ENCODE data around the gene WAC. TPM values are rescaled to one million over a fixed set of nuclear protein-coding genes. Genes with fewer than 3 reads are reported as not detected.
A peak's percentile ranks its signal among the peaks of the same experiment; 100 is the strongest.

The WAC gene
- total and polyA plus RNA-seq, 9 of the 15 experiments (the other 6 are each of a cell fraction or from before 2014, with no cell fraction given) = 24.8 to 123 (median 78.2) TPM

GRCh38 chr10:28489206-28489605 is 43.7 kb upstream of the WAC start:
- FAIRE-seq = no peak
- ATAC-seq = no peak
- no TSS peak for BruUV-seq (replicated peaks)
- Histone ChIP-seq H3K4me3 (no peak overlapping the region), H3K9ac (ENCODE audit: insufficient read depth in 1 of 2, low read depth in 2 of 2, low read length in 2 of 2) (no peak overlapping the region), H3K9me1 (ENCODE audit: control insufficient read depth, insufficient read depth, low read length) (no peaks in the 10 kb centered on the region), H3K4me2 (ENCODE audit: insufficient read depth, low read length) (no peak overlapping the region), H3K27ac (ENCODE audit: extremely low read depth, low read depth, low read length) (no peak overlapping the region; the same call in 2 of the 3 replicates), H3K79me2 (ENCODE audit: control insufficient read depth, insufficient read depth, low read length) (no peaks in the 10 kb centered on the region), H2AFZ (ENCODE audit: low read depth, low read length) (peak overlapping the region; percentile 15; the same call in 1 of the 2 replicates), H3K4me1 (replicated peaks in 1 of 2; ENCODE audit: control insufficient read depth in 2 of 2, insufficient read depth in 2 of 2, low read length in 2 of 2) (peaks cover 1 to 6% of the 10 kb centered on the region in 2 experiments; a peak in 3 of 5 replicates), H3K9me3 (replicated peaks; ENCODE audit: control insufficient read depth, insufficient read depth, low read depth, low read length) (no peaks in the 10 kb centered on the region), H3K36me3 (ENCODE audit: control insufficient read depth, insufficient read depth, low read length) (no peaks in the 10 kb centered on the region), H3K27me3 (ENCODE audit: control insufficient read depth in 2 of 2, insufficient read depth in 2 of 2, low read length in 2 of 2) (no peaks in the 10 kb centered on the region), H4K20me1 (replicated peaks; ENCODE audit: control insufficient read depth, insufficient read depth, low read length) (no peaks in the 10 kb centered on the region)
- ChIA-PET POLR2A (interaction anchor here (0.6 to 1.1 kb wide), 2 partner anchors 8 to 42 kb away, joined by 3 to 4 read pairs; no protein-coding TSS in a partner anchor), CTCF (ENCODE audit: low intra/inter-chr PET ratio) (no interaction called here)
- TF ChIP-seq KDM5B (IDR thresholded peaks at IDR 0.05; ENCODE audit: insufficient replicate concordance, low read depth, low read length) (no peak), CTCF (IDR thresholded peaks at IDR 0.05 in 2 of 3, conservative IDR thresholded peaks at IDR 0.05 in 1 of 3; ENCODE audit: insufficient read depth in 2 of 3, low read depth in 1 of 3, low read length in 3 of 3) (no peak)
- WGBS (ENCODE audit: insufficient coverage, low coverage, missing lambda C conversion rate) = 32% methylated on average over 5 of the region's 6 CpGs
- in situ Hi-C loops (cut with MboI) = no loop called here
- DNase-seq (ENCODE audit: extremely low read depth in 1 of 4, low spot score in 3 of 4) = no peak
- intact Hi-C loops (cut with micrococcal nuclease) = no loop called here

Data from K562 (cell line).